H9 (cell line): ENCODE results near the gene SEMA5A. TPM values are rescaled to one million over a fixed set of nuclear protein-coding genes. Genes with fewer than 3 reads are reported as not detected.

ENCODE experiments used
- DNase-seq: peaks from one replicate; pipeline ENCODE4 v3.0.0-alpha.2; 2017
- H2AFZ ChIP-seq: one replicate; pipeline ENCODE4 v1.6.1; 2013; ENCODE audit warnings: mild to moderate bottlenecking, low read length, control low read depth, moderate library complexity
- H2AK5ac ChIP-seq: 2 replicates; pipeline ENCODE4 v1.6.1; 2013; ENCODE audit warnings: low read length, control low read depth, mixed read lengths; ENCODE audit not compliant: insufficient read length
- H2BK120ac ChIP-seq: one replicate; pipeline ENCODE4 v1.6.1; 2013; ENCODE audit warnings: low read depth, mild to moderate bottlenecking, low read length, control low read depth, inconsistent platforms; ENCODE audit not compliant: poor library complexity, severe bottlenecking
- H2BK12ac ChIP-seq: 2 replicates; pipeline ENCODE4 v1.6.1; 2013; ENCODE audit warnings: low read length, control low read depth, mixed read lengths, low read depth; ENCODE audit not compliant: insufficient read length
- H2BK15ac ChIP-seq: 2 replicates; pipeline ENCODE4 v1.6.1; 2013; ENCODE audit warnings: low read depth, low read length, control low read depth
- H2BK20ac ChIP-seq: one replicate; pipeline ENCODE4 v1.6.1; 2013; ENCODE audit warnings: low read depth, mild to moderate bottlenecking, low read length, control low read depth, inconsistent platforms; ENCODE audit not compliant: poor library complexity, severe bottlenecking
- H2BK5ac ChIP-seq: 2 replicates; pipeline ENCODE4 v1.6.1; 2013; ENCODE audit warnings: low read length, control low read depth, mixed read lengths; ENCODE audit not compliant: insufficient read length
- H3K14ac ChIP-seq: 2 replicates; pipeline ENCODE4 v1.6.1; 2013; ENCODE audit warnings: low read length, control low read depth; ENCODE audit not compliant: insufficient read depth
- H3K18ac ChIP-seq: 2 replicates; pipeline ENCODE4 v1.6.1; 2013; ENCODE audit warnings: low read depth, mild to moderate bottlenecking, mixed read lengths, low read length, control low read depth; ENCODE audit not compliant: insufficient read length
- H3K23ac ChIP-seq: 2 replicates; pipeline ENCODE4 v1.6.1; 2013; ENCODE audit warnings: low read length, control low read depth, mixed read lengths, low read depth; ENCODE audit not compliant: insufficient read length
- H3K23me2 ChIP-seq: 2 replicates; pipeline ENCODE4 v1.6.1; 2013; ENCODE audit warnings: low read depth, mild to moderate bottlenecking, mixed read lengths, low read length, control low read depth; ENCODE audit not compliant: insufficient read length, poor library complexity, severe bottlenecking
- H3K27ac ChIP-seq: 2 replicates; pipeline ENCODE4 v1.5.1; 2013; ENCODE audit warnings: low read length, control low read depth, mixed read lengths, low read depth; ENCODE audit not compliant: insufficient read length
- H3K27me3 ChIP-seq: 2 replicates; pipeline ENCODE4 v1.6.1; 2013; ENCODE audit warnings: low read length, control low read depth, inconsistent platforms; ENCODE audit not compliant: insufficient read depth
- H3K4ac ChIP-seq: 2 replicates; pipeline ENCODE4 v1.6.1; 2013; ENCODE audit warnings: low read depth, mild to moderate bottlenecking, control low read depth, inconsistent platforms, low read length, moderate library complexity
- H3K4me1 ChIP-seq: 2 replicates; pipeline ENCODE4 v1.6.1; 2013; ENCODE audit warnings: low read length, control low read depth, inconsistent platforms; ENCODE audit not compliant: insufficient read depth
- H3K4me2 ChIP-seq: 2 replicates; pipeline ENCODE4 v1.6.1; 2013; ENCODE audit warnings: low read length, control low read depth, mixed read lengths; ENCODE audit not compliant: insufficient read length, insufficient read depth
- H3K56ac ChIP-seq: 2 replicates; pipeline ENCODE4 v1.6.1; 2013; ENCODE audit warnings: low read depth, mild to moderate bottlenecking, mixed read lengths, low read length, control low read depth; ENCODE audit not compliant: insufficient read length
- H3K79me1 ChIP-seq: 2 replicates; pipeline ENCODE4 v1.6.1; 2013; ENCODE audit warnings: low read depth, mild to moderate bottlenecking, moderate library complexity, low read length, control low read depth, inconsistent platforms; ENCODE audit not compliant: insufficient read depth, poor library complexity, severe bottlenecking
- H3K79me2 ChIP-seq: 2 replicates; pipeline ENCODE4 v1.6.1; 2013; ENCODE audit warnings: low read length, control low read depth, inconsistent platforms; ENCODE audit not compliant: insufficient read depth
- H3K9ac ChIP-seq: 2 replicates; pipeline ENCODE4 v1.6.1; 2013; ENCODE audit warnings: low read length, control low read depth, mixed read lengths; ENCODE audit not compliant: insufficient read length; ENCODE audit errors: extremely low read depth
- H3K9me3 ChIP-seq: one replicate; pipeline ENCODE4 v1.6.1; 2013; ENCODE audit warnings: low read depth, low read length, inconsistent platforms; ENCODE audit not compliant: control insufficient read depth
- H3T11ph ChIP-seq: one replicate; pipeline ENCODE4 v1.6.1; 2013; ENCODE audit warnings: mild to moderate bottlenecking, low read length, control low read depth, inconsistent platforms
- H4K20me1 ChIP-seq: one replicate; pipeline ENCODE4 v1.6.1; 2013; ENCODE audit not compliant: control insufficient read depth, insufficient read length, insufficient read depth
- H4K5ac ChIP-seq: 2 replicates; pipeline ENCODE4 v1.6.1; 2013; ENCODE audit warnings: low read depth, mild to moderate bottlenecking, mixed read lengths, low read length, control low read depth; ENCODE audit not compliant: insufficient read length
- H4K8ac ChIP-seq: replicated peaks from 2 replicates; pipeline ENCODE4 v1.6.1; 2013; ENCODE audit warnings: low read length, control low read depth, mixed read lengths, low read depth; ENCODE audit not compliant: insufficient read length
- H4K91ac ChIP-seq: 2 replicates; pipeline ENCODE4 v1.6.1; 2013; ENCODE audit warnings: low read depth, mild to moderate bottlenecking, moderate library complexity, mixed read lengths, low read length, control low read depth; ENCODE audit not compliant: insufficient read length
- H3K27ac Mint-ChIP-seq, 3 experiments: 2 replicates in 2 of 3; 3 replicates in 1 of 3; pipeline ENCODE4 v1.8.0; 2020 to 2021; ENCODE audit warnings: mixed read lengths in 3 of 3, mild to moderate bottlenecking in 1 of 3, moderate library complexity in 1 of 3
- H3K27me3 Mint-ChIP-seq: 2 replicates; pipeline ENCODE4 v1.8.0; 2021; ENCODE audit warnings: low read depth, mild to moderate bottlenecking, moderate library complexity, mixed read lengths
- H3K36me3 Mint-ChIP-seq, 3 experiments: 2 replicates in 2 of 3; 3 replicates in 1 of 3; pipeline ENCODE4 v1.8.0; 2020 to 2021; ENCODE audit warnings: low read depth in 3 of 3, mixed read lengths in 3 of 3; ENCODE audit not compliant: insufficient read depth in 1 of 3
- H3K4me1 Mint-ChIP-seq, 2 experiments: 2 replicates each; pipeline ENCODE4 v1.8.0; 2020; ENCODE audit warnings: mixed read lengths in 2 of 2
- H3K4me3 Mint-ChIP-seq, 2 experiments: 2 replicates in 1 of 2; 3 replicates in 1 of 2; pipeline ENCODE4 v1.8.0; 2020 to 2021; ENCODE audit warnings: mild to moderate bottlenecking in 2 of 2, mixed read lengths in 2 of 2, moderate library complexity in 1 of 2
- H3K9me3 Mint-ChIP-seq, 2 experiments: 2 replicates in 1 of 2; 3 replicates in 1 of 2; pipeline ENCODE4 v1.8.0; 2020; ENCODE audit warnings: mild to moderate bottlenecking in 2 of 2, mixed read lengths in 2 of 2, moderate library complexity in 1 of 2
- total RNA-seq: library from RNA; stranded (reverse); gene quantifications from 2 replicates; pipeline ENCODE4 v1.2.1, GENCODE V29; 2021
- TF ChIP-seq, protein P1 (sequence below): fragments of 200-600 bp; sonication (generic); conservative IDR thresholded peaks from 3 replicates; pipeline ENCODE4 v1.8.0; 2021; ENCODE audit warnings: antibody characterized with exemption, mild to moderate bottlenecking

Gene SEMA5A
- total RNA-seq, 1 experiment from 2014 or later = 4.3 TPM

DNA sequence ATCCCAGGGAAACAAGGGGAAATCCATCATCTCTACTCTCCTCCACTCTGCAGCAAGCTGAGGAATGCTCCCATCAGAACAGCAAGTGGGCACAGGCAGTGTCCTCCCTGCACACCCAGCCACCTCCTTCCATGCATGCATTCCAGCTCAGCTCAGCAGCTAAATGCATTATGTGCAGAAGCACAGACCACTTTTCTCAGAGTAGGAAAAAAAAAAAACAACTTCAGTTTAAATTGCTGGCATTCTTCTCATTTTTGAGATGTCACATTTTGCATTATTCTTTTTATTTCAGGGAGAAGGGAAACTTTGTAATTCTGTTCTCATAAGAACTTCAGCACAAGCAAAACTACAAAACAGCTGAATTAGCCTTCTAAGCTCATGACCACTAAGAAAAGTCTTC, 312.2 kb downstream of the SEMA5A start:
- Histone ChIP-seq H4K91ac (no peak overlapping the region), H4K5ac (no peak overlapping the region), H2BK15ac (no peak overlapping the region), H3K79me2 (no peaks in the 10 kb centered on the region), H4K8ac (no peak overlapping the region), H2BK12ac (no peak overlapping the region), H3K9ac (no peak overlapping the region), H2AK5ac (no peak overlapping the region), H3T11ph (no peak overlapping the region), H4K20me1 (no peaks in the 10 kb centered on the region), H3K27me3 (no peaks in the 10 kb centered on the region), H3K56ac (no peak overlapping the region), H2BK20ac (no peak overlapping the region), H3K4me1 (no peaks in the 10 kb centered on the region), H2BK120ac (no peak overlapping the region), H3K9me3 (no peaks in the 10 kb centered on the region), H3K4me2 (no peak overlapping the region), H3K23ac (no peak overlapping the region), H2BK5ac (no peak overlapping the region), H3K23me2 (no peaks in the 10 kb centered on the region), H2AFZ (no peak overlapping the region), H3K79me1 (no peaks in the 10 kb centered on the region), H3K27ac (no peak overlapping the region), H3K4ac (no peak overlapping the region), H3K18ac (no peak overlapping the region), H3K14ac (no peak overlapping the region)
- peaks cover 0 to 5% of the 10 kb centered on the region in 2 experiments; a peak in 3 of 5 replicates for H3K9me3 Mint-ChIP-seq
- H3K4me1 Mint-ChIP-seq = peaks cover 8 to 13% of the 10 kb centered on the region in 2 experiments; a peak in 3 of 4 replicates
- no peaks in the 10 kb centered on the region; the same call in 1 of the 2 replicates for H3K27me3 Mint-ChIP-seq
- TF ChIP-seq, protein P1, sequence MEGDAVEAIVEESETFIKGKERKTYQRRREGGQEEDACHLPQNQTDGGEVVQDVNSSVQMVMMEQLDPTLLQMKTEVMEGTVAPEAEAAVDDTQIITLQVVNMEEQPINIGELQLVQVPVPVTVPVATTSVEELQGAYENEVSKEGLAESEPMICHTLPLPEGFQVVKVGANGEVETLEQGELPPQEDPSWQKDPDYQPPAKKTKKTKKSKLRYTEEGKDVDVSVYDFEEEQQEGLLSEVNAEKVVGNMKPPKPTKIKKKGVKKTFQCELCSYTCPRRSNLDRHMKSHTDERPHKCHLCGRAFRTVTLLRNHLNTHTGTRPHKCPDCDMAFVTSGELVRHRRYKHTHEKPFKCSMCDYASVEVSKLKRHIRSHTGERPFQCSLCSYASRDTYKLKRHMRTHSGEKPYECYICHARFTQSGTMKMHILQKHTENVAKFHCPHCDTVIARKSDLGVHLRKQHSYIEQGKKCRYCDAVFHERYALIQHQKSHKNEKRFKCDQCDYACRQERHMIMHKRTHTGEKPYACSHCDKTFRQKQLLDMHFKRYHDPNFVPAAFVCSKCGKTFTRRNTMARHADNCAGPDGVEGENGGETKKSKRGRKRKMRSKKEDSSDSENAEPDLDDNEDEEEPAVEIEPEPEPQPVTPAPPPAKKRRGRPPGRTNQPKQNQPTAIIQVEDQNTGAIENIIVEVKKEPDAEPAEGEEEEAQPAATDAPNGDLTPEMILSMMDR = no peak
- DNase-seq = no peak
- H3K4me3 Mint-ChIP-seq = no peak overlapping the region
- no peak overlapping the region; a peak in 1 of 7 replicates for H3K27ac Mint-ChIP-seq
- peaks cover 2 to 9% (median 3%) of the 10 kb centered on the region in 3 experiments; a peak in 5 of 7 replicates for H3K36me3 Mint-ChIP-seq
